GM19324 (cell line): Measurements from ENCODE around the gene AUH.
A peak's percentile ranks its signal among the peaks of the same experiment; 100 is the strongest.
"Not testable (repeated sequence)": the region's sequence is repeated elsewhere in the genome, so short reads cannot be mapped to it uniquely, and the experiment has no call there.

Experiments used
- ATAC-seq: cut with Tn5 transposase; IDR thresholded peaks from one replicate; pipeline ENCODE4 v1.9.1; 2021; ENCODE audit warnings: mild to moderate bottlenecking, moderate library complexity; ENCODE audit not compliant: unreplicated experiment, low FRiP score

Gene AUH

DNA sequence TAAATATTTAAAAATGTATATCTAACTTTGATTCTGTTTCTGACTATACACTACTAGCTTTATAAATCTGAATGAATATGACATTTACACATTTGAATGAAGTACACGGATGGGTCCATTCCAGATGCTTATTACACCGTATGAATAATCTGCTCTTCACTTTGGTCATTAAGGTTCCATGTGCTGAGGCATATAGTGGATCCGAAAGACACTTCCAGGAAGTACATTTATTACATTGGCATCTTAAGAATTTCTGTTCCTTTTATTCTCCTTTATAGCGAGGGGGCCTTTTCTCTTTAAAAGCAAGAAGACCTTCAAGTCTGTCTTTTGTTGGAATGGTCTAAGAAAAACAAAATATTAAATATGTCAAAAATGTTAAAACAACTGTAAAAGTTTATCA is 147.6 kb downstream of the AUH start:
- ATAC-seq, result no peak

DNA sequence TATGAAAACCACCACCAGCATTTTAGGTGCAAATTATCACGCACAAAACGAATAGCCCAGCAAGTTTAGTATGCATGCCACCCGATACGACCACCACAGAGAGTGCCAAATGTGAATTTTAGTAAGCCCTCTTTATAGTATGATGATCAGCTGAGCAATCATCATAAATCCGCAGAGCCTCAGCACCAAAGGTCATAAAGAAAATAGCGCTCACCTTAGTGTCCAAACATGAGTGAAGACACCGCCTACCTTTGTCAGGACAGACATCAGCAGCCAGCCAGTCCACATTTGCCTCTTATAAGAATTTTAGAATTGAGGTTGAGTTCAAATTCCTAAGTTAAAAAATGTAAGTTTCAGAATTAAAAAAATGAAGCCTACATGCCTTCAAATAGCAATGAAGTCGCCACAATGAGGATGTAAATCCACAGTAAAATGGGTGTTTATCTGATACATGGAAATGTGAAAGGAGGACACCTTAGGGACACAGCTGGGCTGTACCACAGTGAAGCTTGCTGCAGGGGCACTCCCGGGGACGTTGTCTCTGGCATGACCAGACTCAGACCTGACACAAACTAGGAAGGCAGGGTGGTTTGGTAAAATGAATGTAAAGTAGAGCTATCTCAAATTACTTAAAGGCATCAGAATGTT is 149.0 kb downstream of the AUH start:
- no peak for ATAC-seq

GRCh38 chr9:91211919-91212318 is 149.8 kb downstream of the AUH start:
- no peak for ATAC-seq

- no peak for ATAC-seq
Observed at GRCh38 chr9:91211414-91211813, 150.3 kb downstream of the AUH start.

DNA sequence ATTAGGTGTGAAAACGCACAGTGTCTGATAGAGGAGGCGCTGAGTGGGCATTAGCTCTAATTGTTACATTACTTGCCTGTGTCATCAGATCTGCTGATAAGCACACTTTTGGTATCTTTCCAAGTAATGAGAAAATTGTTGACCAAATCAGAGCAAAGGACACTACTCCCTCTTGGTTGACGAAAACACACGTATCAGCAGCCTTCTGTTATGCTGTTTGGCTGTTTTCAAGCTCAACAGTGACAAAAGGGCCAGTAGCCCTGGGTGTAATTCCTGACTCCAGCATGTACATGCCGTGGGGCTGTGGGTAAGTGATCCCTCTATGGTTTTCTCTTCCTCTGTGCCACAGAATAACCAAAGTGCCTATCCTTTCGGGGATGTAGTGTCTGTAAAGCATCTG is 151.4 kb downstream of the AUH start:
- ATAC-seq, result no peak

- ATAC-seq, result peak; percentile 12
Observed at GRCh38 chr9:91208837-91209236, 152.9 kb downstream of the AUH start.

GRCh38 chr9:91208419-91208745 is 153.3 kb downstream of the AUH start:
- ATAC-seq, result peak; percentile 31

DNA sequence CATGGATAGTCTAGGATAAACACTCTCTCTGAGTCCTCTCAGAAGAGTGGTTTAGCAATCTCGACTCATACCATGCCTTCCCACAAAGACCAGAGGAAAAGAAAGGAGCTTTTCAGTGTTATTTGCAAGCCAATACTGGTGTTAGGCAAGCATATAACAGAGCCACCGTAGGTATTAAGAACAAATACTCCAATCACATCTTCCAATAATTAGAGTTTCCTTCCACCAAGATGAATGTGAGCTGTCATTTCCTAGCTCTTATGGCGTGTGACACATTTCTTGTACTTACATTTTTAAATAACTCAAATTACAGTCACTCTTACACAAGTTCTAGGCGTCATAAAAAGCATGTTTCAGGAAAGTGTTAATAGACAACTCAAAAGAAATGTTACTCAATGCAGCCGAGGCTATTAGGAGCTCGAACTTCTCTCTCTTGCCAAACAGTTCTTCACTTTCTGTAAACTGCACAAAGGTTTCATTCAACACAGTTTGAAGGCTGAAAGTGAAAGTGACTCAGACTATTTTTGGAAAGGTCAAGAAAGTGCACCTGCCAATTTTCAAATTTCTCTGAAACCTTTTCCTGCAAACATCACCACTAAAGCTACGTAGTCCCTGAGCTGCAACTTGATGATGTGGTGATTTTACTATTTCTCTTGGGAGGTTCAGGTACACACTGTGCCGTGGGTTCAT is 153.8 kb downstream of the AUH start:
- ATAC-seq, result peak; percentile 72

- ATAC-seq, result no peak
Observed at GRCh38 chr9:91207397-91207728, 154.4 kb downstream of the AUH start.

DNA sequence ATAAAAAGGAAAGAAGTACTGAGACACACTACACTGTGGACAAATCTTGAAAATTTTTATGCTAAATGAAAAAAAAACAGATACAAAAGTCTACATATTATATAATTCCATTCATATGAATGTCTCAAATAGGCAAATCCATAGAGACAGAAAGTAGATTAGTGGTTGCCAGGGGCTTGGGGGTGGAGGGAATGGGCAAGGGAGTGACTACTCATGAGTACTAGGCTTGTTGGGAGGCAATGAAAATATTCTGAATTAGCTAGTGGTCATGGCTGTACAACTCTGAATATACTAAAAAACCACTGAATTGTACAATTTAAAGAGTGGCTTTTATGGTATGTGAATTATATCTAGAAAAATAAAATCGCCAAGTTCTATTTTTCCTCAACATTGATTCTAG is 154.9 kb downstream of the AUH start:
- no peak for ATAC-seq

DNA sequence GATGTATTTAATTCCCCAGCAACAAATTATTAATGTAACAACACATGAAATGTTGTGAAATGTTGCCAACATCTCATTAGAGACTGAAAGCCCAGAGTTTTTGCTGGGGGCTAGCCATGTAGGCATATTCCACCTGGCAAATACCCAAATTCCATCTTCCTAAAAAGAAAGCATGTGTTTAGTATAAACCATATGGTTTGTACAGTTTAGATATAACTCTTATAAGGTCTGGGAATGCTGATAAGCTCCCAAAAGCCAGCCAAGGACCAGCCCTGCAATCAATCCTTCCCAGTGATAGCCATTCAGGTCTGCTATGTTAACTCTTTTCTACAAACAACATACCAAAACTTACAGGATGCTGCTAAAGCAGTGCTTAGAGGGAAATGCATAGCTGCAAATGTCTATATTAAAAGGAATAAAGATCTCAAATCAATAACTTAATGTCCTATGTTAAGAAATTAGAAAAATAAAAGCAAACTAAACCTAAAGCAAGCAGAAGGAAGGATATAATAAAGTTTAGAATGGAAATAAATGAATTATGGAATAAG is 158.9 kb downstream of the AUH start:
- ATAC-seq, result no peak

DNA sequence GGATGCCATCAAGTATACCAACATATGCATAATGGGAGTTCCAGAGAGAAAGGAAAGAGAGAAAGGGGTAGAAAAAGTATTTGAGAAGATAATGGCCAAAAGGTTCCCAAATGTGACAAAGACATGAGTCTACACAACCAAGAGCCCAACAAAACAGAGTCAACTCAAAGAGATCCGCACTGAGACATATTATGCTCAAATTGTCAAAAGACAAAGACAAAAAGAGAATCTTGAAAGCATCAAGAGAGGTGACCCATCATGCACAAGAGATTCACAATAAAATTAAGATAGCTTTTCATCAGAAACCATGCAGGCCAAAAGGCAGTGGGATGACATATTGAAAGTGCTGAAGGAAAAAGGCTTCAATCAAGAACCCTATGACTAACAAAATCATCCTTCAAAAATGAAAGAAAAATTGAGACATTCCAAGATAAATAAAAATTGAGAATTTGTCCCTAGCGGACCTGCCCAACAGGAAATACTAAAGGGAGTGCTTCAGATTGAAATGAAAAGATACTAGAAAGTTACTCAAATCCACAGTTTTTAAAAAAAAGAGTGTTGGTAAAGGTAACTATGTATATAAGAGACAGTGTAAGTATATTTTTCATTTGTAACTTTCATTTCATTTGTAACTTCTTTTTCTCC is 160.9 kb downstream of the AUH start:
- ATAC-seq, result no peak

DNA sequence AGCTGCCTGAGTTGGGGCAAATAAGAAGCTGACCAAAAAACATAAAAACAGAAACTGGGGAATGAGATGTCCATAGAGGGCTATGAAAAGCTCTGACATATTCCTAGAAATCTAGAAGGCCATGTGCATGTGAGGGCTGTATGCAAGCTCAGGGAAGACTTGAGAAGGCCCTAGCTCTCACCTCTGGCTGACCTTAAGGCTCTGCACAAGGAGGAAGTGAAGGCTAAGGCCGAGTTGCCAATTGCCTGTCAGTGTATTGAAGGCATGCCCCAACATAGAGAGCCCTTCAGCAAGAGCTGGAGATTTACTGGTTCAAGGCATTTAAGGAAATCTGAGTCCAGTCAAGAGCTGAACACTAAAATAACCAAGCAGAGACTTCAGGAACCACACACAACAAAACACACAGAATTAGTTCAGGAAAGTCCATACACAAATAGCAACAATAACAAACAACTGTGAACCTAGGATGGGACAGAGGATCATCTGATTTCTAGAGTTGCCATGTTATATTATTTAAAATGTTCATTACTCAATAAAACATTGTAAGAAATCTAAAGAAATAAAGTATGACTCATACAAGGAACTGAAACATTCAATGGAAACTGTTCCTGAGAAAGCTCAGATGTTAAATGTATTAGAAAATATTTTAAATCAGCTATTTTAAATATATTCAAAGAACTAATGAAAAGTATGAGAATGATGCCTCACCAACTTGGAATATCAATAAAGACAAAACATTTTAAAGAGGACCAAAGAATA is 161.8 kb downstream of the AUH start:
- ATAC-seq, result no peak

DNA sequence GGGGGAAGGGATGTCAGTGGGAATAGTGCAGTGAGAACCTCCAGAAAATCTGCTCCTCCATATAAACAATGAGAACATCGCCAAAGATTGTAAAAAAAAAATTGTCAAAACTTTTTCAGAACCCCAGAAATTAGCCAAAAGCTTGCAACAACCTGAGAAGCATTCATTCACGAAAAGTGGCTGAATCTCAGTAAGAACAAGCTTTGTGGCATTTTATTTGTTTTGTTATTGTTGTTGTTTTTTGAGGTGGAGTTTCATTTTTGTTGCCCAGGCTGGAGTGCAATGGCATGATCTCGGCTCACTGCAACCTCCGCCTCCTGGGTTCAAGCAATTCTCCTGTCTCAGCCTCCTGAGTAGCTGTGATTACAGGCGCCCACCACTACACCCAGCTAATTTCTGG is 162.8 kb downstream of the AUH start:
- not testable (repeated sequence) for ATAC-seq

DNA sequence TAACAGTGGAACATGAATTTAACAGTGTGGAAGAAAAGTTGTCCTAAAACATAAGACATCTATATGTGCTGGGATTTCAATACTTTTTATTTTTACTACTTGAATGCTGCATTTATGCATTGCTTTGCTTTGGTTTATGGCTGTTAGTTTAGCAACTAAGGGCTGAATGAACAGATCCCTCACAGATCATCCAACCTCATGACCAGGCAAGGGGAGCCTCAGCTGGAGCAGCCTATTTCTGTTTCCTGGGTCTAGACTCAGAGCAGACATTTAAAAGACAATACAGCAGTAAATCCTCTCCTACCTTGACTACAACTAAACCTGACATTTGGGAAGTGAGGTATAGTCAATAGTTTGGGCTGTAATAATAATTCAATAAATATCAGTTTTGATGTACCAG is 163.3 kb downstream of the AUH start:
- no peak for ATAC-seq

- no peak for ATAC-seq
Observed at GRCh38 chr9:91197232-91198181, 164.2 kb downstream of the AUH start.

DNA sequence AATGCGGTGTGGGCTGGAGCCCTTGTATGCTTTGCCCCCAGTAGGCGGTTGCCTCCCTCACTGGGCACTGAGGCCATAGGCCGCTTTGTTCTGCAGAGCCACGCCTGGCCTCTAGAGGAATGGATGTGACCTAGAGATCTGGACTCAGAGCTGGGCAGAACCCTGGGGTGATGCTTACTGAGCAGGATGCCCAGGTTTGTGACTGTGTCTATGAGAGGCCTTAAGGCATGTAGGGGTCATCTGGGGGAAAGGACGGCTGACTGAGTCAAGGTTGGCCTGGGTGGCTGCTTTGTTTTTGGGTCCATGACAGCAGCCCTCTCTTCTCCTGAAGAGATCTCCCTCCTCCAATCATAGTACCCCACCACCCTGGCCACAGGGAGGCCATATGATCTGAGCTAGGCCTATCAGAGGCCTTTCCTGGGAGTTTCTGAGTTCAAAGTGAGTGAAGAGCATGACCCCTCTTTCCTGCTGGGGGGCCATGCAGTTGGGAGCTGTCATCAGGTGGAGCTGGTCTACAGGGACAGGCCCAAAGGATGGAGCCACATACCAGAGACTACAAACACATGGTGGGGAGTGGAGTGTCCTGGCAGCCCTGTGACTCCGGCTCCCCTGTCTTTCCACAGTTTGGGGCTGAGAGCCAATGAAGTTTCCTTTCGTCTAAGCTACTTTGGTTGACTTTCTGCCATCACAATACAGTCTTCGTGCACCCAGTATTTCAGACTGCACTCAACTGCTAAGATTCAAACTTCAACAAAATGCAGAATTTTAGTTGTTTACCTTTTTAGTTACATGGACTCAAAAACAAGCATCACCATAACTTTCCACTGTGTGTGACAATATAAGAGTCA is 165.4 kb downstream of the AUH start:
- no peak for ATAC-seq

DNA sequence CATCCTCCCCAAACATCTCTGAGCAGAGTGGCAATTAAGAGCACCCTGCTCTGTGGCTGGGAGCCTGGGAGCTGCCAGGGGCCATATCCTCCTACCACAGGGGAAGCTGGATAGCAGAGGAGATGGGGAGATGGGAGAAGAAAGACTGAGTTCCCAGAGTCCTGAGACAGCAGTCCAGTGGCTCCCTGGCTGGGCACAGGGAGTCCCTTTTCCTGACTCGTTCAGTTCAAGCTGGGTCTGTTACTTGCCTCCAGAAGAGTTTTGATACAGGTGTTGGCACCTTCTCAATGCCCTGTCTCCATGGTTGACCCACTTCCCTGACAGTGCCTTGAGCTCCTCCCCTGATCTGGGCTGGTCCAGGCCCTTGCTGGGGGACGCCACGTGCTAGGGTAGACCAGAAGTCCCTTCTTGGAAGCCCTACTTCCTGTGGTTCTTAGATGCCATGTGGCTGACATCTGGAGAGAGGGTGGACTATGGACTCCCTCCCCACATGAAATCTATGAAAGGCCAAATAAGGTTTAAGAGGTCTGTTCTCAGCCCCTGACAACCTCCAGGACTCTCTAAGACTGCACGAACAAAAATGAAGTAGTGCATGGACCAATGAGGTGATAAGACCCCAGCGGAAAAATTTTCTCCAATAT is 166.2 kb downstream of the AUH start:
- ATAC-seq, result no peak
